ENCODE results near the gene LUZP4. TPM values are rescaled to one million over a fixed set of nuclear protein-coding genes. Genes with fewer than 3 reads are reported as not detected.
A peak's percentile ranks its signal among the peaks of the same experiment; 100 is the strongest.
"Not testable (repeated sequence)": the region's sequence is repeated elsewhere in the genome, so short reads cannot be mapped to it uniquely, and the experiment has no call there.

The LUZP4 gene
- total RNA-seq, 2 donors from 2014 or later, result not detected

DNA sequence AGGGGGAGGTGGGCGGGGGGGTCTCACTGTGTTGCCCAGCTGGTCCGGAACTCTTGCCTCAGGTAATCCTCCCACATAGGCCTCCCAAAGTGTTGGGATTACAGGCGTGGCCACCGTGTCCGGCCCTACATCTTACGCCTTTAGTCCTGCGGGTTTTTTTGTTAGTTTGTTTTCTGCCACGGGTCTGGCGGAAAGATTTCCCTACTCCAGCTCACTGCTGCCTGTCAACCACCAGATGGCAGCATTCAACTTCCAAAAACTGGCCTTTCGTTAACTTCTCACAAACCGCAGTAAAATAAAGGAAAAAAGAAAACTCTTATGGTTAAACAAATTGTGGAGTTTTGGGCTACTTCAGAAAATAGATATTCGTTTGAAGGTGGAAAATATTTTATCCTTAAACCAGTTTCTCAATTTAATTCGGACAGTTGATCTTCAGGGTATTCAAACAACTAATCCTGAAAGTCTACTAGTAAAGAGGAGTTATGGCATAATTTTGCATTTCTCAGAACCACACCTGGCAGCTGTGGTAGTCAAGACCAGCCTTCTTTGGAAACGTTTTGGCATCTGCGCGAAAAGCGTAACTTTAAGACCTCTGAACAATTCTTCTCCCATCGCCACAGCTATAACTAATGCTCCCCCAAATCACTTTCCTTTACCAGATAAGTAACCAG lies 41.1 kb downstream of the LUZP4 start:
- intact Hi-C loops (cut with DNase I), result loop anchor here in 1 of 2 donors (5.0 to 10.0 kb wide), 2 partner anchors 234 to 312 kb away; partner anchors contain the start of gene PLS3
- DNase-seq (ENCODE audit: low spot score), result no peak

DNA sequence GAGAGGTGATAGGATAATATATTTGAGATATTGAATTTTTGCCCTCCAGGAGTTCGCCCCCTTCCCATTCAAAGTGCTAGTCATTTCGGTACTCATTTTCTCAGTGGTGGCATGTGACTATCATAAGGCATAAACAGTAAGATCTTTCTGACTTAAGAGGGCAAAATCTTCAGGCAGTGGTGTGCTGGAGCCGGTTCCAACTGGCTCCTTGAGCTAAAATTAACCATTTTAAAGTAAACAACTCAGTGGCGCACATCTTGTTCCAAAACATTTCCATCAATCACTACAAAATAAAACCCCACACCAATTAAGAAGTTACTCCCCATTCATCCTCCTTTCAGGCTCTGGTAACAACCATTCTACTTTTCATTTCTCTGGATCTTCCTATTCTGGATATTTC lies 43.3 kb downstream of the LUZP4 start:
- no peak for DNase-seq (ENCODE audit: low spot score)
- intact Hi-C loops (cut with DNase I), result loop anchor here in 1 of 2 donors (5.0 to 10.0 kb wide), 2 partner anchors 232 to 309 kb away; partner anchors contain the start of gene PLS3

DNA sequence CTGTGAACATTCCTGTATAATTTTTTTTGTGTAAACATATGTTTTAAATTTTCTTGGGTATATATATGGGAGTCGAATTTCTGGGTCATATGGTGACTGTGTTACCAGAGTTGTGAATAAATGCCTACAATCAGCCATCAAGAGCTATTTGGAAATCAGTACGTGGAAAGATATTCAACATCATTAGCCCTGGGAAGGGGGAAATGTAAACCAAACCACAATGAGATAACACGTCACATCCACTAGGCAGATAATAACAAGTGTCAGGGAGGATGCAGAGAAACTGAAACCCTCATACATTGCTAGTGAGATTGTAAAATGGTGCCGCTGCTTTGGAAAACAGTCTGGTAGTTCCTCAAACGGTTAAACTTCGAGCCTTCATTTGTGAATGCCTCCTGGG lies 43.9 kb downstream of the LUZP4 start:
- DNase-seq (ENCODE audit: low spot score), result no peak
- intact Hi-C loops (cut with DNase I), result loop anchor here in 1 of 2 donors (5.0 to 10.0 kb wide), 2 partner anchors 231 to 309 kb away; partner anchors contain the start of gene PLS3

DNA sequence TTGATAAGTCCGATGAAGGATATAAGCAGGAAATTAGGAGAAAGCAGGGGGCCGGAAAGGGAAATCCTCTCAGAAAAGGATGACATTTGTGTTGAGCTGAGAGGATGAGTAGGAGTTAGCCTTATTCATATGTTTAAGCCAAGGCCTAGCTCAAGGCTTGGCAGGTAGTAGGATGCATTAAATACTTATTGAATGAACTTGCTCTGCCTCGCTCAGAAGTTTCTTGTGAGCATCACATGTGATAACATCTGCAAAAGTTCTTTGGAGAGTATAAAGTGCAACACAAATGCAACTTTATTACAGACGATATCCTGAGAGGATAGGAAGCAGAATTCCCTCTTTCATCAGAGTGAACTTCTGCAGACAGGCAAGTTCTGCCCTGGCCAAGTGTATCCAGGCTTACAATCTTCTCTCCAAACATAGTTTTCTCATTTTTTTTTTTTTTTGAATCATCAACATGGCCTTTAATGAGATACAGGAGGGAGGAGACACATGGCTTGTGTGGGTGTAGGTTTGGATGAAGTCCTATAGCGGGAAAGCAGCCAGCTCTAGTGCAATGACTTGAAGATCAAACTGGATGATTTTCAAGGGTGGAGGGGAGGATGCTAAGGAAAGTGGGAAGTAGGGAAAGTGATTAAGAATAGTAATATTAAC lies 48.1 kb downstream of the LUZP4 start:
- no peak for DNase-seq (ENCODE audit: low spot score)
- intact Hi-C loops (cut with DNase I), result loop anchor here in 1 of 2 donors (10.0 kb wide), 1 partner anchor 227 kb away; the partner anchor contains the start of gene PLS3

DNA sequence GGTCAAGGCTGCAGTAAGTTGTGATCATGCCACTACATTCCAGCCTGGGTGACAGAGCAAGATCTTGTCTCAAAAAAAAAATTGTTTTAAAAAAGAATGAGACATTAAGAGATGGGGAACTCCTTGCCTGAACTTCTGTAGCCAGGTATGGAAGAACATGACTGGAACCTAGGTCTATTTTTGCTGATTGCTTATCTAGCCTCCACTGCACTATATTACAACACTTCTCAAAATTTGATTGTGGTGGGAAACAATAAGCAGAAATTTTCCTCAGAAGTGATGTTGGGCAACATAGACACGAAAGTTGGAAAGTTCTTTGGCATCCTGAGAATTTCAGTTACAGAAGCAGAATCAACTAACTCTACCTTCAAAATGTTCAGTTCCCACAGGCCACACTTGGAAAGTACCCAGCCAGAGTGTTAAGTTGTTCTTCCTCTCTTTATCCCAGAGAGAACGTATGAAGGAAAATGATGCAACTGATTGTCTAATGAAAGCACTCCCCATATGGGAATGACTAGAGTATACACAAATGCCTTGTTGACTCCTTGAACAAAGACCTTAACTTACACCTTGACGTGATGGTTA lies 50.0 kb downstream of the LUZP4 start:
- DNase-seq (ENCODE audit: low spot score), result no peak
- intact Hi-C loops (cut with DNase I), result loop anchor here in 1 of 2 donors (10.0 kb wide), 1 partner anchor 225 kb away; the partner anchor contains the start of gene PLS3

DNA sequence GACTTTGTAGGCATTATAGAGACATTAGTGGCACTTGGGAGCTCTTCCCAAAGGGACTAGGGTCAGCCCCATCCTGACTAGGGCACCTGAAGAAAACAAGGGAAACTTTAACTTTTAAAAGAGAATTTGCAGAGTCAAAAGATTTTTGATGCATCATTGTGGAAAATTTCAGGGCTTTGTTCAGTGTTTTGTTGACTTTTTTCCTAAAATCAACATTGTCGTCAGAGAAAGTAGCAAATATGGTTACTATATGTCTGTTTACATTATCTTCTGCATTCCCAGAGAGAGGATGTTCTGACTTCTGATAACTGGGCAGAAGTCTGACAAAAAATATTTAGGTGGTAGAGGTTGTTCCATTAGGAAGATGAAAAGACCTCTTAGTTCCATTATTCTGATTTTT lies 51.9 kb downstream of the LUZP4 start:
- no peak for DNase-seq (ENCODE audit: low spot score)
- intact Hi-C loops (cut with DNase I), result no loop called here

DNA sequence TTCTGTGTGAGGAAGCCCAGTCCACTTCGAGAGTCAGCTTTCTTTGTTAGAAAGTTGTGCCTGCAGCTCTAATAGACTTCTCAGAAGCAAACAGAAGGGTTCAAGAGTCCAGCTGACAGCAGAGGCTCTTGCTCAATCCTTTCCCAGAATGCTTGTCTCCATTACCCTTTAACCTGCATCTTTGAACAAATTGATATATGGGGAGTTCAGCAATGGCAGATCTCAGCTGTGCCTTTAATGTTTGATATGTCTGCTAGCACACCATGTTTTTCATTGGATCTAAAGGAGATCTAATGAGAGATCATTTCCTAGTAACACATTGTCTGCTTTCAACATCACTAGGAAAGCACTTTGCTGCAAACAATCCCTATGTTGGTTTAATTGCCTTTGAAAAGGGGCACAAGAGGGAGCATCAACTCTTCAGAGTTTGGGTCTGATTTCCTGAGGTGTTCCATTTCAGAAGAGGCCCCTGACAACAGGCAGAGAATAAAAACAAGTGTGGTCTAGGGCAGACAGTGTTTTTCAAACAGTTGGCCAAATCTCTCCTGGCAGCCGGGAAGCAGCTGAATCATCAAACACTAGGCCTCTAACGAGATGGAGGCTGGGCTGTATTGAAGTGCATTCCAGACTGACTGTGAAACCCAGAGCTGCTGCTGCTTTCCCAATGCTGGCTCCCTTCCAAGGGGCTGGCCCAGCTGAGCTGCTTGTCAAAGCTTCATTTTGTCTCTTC lies 55.5 kb downstream of the LUZP4 start:
- intact Hi-C loops (cut with DNase I), result no loop called here
- DNase-seq (ENCODE audit: low spot score), result peak; percentile 96

DNA sequence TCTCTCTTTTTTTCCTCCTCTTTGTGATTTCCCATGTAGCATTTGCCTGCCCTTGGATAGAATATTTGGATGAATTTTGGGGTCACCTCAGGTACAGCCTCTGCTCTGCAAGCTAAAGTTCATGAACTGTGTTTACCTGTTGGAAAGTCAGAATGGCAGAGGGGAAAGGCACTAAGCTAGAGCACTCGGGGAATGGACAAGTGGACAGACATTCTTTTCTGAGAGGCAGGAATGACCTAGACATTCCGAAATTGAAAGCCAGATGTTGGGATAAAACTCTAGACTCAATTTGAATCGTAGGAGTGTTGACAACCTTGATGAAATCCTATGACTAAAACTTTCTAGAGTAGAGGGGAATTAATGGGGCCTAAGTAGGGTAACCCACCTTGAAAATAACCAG lies 56.1 kb downstream of the LUZP4 start:
- intact Hi-C loops (cut with DNase I), result no loop called here
- DNase-seq (ENCODE audit: low spot score), result no peak

DNA sequence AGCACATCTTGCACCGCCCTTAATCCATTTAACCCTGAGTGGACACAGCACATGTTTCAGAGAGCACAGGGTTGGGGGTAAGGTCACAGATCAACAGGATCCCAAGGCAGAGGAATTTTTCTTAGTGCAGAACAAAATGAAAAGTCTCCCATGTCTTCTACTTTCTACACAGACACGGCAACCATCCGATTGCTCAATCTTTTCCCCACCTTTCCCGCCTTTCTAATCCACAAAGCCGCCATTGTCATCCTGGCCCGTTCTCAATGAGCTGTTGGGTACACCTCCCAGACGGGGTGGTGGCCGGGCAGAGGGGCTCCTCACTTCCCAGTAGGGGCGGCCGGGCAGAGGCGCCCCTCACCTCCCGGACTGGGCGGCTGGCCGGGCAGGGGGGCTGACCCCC lies 57.2 kb downstream of the LUZP4 start:
- DNase-seq (ENCODE audit: low spot score); intact Hi-C loops (cut with DNase I): not testable (repeated sequence)

DNA sequence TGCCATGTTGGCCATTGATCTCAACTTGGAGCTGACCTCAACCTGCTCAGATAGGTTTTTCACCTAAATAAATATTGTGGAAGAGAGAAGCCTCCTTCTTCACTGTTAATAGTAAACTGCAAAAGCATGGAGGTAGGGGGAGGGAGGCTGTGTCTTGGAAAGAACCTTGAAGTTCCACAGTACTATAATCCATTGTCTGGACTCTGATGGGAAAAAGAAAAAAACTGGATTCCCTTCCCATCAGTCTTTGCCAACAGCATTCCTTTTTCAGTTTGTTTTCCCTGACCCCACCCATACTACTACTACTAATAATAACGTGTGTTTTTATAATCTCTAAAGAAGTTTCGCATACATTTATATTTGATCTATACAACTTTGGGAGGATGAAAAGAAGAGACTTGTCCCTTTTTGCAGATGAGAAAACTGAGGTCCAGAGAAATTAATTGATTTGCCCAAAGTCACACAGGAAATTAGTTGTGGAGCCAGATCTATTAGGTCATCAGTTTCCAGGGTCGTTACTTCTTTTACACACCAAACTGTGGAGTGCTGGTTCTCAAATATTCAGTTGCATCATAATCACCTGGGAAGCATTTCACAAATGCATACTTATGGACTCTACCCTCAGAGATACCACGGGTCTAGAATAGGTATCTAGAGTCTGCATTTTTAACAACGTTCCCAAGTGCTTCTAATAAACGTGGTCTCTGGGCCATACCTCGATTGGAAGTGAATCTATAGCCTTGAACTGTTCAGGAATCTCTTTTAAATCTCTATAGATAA lies 59.1 kb downstream of the LUZP4 start:
- intact Hi-C loops (cut with DNase I), result no loop called here
- DNase-seq (ENCODE audit: low spot score), result no peak

DNA sequence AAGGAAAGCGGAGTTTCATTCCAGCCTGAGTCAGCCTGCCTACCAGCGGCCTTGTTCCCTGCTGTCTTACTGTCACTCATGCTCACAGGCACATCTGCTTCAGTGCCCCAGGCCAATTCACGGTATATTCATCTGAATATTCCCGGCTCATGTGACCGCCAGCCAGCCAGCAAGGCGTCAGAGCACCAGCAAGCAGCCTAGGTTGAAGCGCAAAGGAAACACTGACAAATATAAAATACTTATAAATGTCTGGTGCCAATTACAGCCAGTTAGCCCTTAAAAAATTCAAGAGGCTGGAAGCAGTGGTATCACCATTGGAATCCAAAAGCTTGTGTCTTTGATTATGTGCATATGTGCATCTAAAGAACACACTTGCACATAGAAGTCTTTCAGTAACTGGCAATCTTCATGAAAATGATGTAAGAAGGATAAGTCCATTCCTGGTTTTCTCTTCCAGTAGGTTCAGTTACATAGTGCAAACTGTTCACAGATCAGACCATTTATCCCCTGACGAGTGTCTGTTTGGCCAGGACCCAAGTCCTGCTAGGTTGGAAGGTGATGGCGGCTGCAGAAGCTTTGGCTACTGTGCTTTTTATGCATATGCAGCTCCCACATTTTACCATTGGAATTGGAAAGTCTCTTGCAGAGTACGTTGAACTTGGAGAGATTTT lies 61.3 kb downstream of the LUZP4 start:
- no peak for DNase-seq (ENCODE audit: low spot score)
- intact Hi-C loops (cut with DNase I), result no loop called here

DNA sequence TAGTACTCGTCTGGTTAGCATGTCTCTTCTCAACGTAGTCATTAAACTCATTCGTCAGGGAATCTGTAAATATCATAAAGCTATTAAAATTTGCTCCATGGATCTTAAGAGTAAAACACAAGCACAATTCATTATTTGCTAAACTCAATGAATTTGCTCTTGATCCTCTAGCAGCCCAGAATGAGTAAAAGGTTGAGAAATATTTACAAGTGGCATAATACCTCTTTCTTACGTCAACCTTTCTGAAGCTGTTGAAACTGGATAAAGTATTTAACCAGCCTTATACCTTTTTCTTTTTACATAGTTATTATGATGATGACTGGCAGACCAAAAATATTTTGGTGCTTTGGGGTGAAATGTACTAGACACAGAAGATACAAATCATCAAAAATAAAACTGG lies 66.9 kb downstream of the LUZP4 start:
- no peak for DNase-seq (ENCODE audit: low spot score)
- intact Hi-C loops (cut with DNase I), result no loop called here

Other genes starting within 250 kb of the LUZP4 start
- gene RBMXL3, start 100.3 kb upstream of the LUZP4 start, total RNA-seq, result not detected
- 1 to 10 TPM; 6.1 to 8.4 TPM for gene LRCH2, start 55.6 kb upstream of the LUZP4 start, total RNA-seq

Data from posterior vena cava (tissue), 2 donors.